GM12878 (cell line): ENCODE data around the gene SLCO6A1. TPM values are rescaled to one million over a fixed set of nuclear protein-coding genes. Genes with fewer than 3 reads are reported as not detected.

Experiments
- ATAC-seq: fragments of 200-7000 bp; cut with Tn5 transposase; 3 replicates; pipeline ENCODE4 v1.9.1; 2020; ENCODE audit warnings: mild to moderate bottlenecking, moderate library complexity
- BruUV-seq: library from RNA; stranded (reverse); fragments of 400-500 nt; replicated peaks from 2 replicates; lab custom pipeline; 2021; lab: Mats Ljungman, UMichigan
- CTCF ChIA-PET: fragments of 300-600 bp; sonication (Branson Sonifier 250); formaldehyde crosslinking; extraction: SDS; loops from one replicate; lab custom pipeline; 2021; ENCODE audit warnings: inconsistent platforms; lab: Yijun Ruan, JAX
- POLR2A ChIA-PET: fragments of 350-600 bp; formaldehyde crosslinking; extraction: SDS; loops from one replicate; lab custom pipeline; 2021; ENCODE audit warnings: inconsistent platforms; lab: Charles Lee
- RAD21 ChIA-PET: fragments of 300-600 bp; sonication (Branson Sonifier 250); formaldehyde crosslinking; loops from one replicate; lab custom pipeline; 2023; ENCODE audit warnings: antibody characterized with exemption; ENCODE audit not compliant: unreplicated experiment; lab: Charles Lee
- SMC1A ChIA-PET: fragments of 300-600 bp; sonication (Branson Sonifier 250); formaldehyde crosslinking; loops from one replicate; lab custom pipeline; 2023; ENCODE audit not compliant: unreplicated experiment, uncharacterized antibody; lab: Charles Lee
- DNase-seq: peaks from one replicate; pipeline ENCODE4 v3.0.0-alpha.2; 2011; ENCODE audit warnings: low read depth, low spot score
- FAIRE-seq: peaks from 3 replicates; lab custom pipeline; 2011; peaks lifted over from hg19 to GRCh38; lab: Jason Lieb, UNC
- H2AFZ ChIP-seq: 2 replicates; pipeline ENCODE4 v1.6.0; 2011; ENCODE audit warnings: low read depth, low read length, control low read depth; ENCODE audit not compliant: control insufficient read depth
- H3K27ac ChIP-seq: 2 replicates; pipeline ENCODE4 v1.5.1; 2011; ENCODE audit warnings: control low read depth; ENCODE audit not compliant: control insufficient read depth, insufficient read depth
- H3K27me3 ChIP-seq, 2 experiments: replicated peaks in 1 of 2; 2 replicates each; pipeline versions ENCODE4 v1.6.0 to v1.6.1; 2011; ENCODE audit warnings: low read length in 1 of 2; ENCODE audit not compliant: control insufficient read depth in 2 of 2, insufficient read depth in 2 of 2
- H3K36me3 ChIP-seq, 2 experiments: 2 replicates each; pipeline ENCODE4 v1.5.1; 2011; ENCODE audit warnings: low read length in 1 of 2; ENCODE audit not compliant: control insufficient read depth in 2 of 2, insufficient read depth in 2 of 2
- H3K4me1 ChIP-seq: 2 replicates; pipeline ENCODE4 v1.6.1; 2011; ENCODE audit warnings: mild to moderate bottlenecking, low read length, moderate library complexity, mixed read lengths; ENCODE audit not compliant: control insufficient read depth, insufficient read depth
- H3K4me2 ChIP-seq: 2 replicates; pipeline ENCODE4 v1.6.0; 2011; ENCODE audit warnings: control low read depth; ENCODE audit not compliant: control insufficient read depth, insufficient read depth
- H3K4me3 ChIP-seq: fragments of 200-600 bp; sonication (generic); 2 replicates; pipeline ENCODE4 v1.5.1; 2016
- H3K79me2 ChIP-seq: 2 replicates; pipeline ENCODE4 v1.6.0; 2011; ENCODE audit warnings: low read length; ENCODE audit not compliant: control insufficient read depth, insufficient read depth
- H3K9ac ChIP-seq: 2 replicates; pipeline ENCODE4 v1.8.0; 2011; ENCODE audit warnings: low read length, control low read depth, mixed read lengths; ENCODE audit not compliant: control insufficient read depth, insufficient read depth
- H3K9me3 ChIP-seq: replicated peaks from 3 replicates; pipeline ENCODE4 v1.5.1; 2011; ENCODE audit warnings: mild to moderate bottlenecking, low read length; ENCODE audit not compliant: control insufficient read depth, insufficient read depth
- H4K20me1 ChIP-seq: 2 replicates; pipeline ENCODE4 v1.6.0; 2011; ENCODE audit not compliant: control insufficient read depth, insufficient read depth
- ATF3 ChIP-seq: IDR thresholded peaks from 2 replicates; pipeline ENCODE4 v1.6.1; 2011; ENCODE audit warnings: low read depth, mild to moderate bottlenecking, low read length, moderate library complexity, borderline replicate concordance; ENCODE audit errors: extremely low read depth
- CREM ChIP-seq: IDR thresholded peaks from 2 replicates; pipeline ENCODE4 v1.6.1; 2014; ENCODE audit warnings: antibody characterized with exemption, low read depth
- CUX1 ChIP-seq: IDR thresholded peaks from 2 replicates; pipeline ENCODE4 v1.6.1; 2012; ENCODE audit warnings: improper control_type of control experiment, low read depth, low read length; ENCODE audit not compliant: insufficient replicate concordance
- ETV6 ChIP-seq, 2 experiments: fragments of 450-650 bp in 1 of 2; IDR thresholded peaks in 1 of 2; conservative IDR thresholded peaks in 1 of 2; 2 replicates each; pipeline ENCODE4 v1.6.1; 2014; ENCODE audit warnings: antibody characterized with exemption in 1 of 2, borderline replicate concordance in 1 of 2, low read depth in 1 of 2, mild to moderate bottlenecking in 1 of 2, moderate library complexity in 1 of 2
- IRF5 ChIP-seq: fragments of 450-650 bp; IDR thresholded peaks from 2 replicates; pipeline ENCODE4 v1.6.1; 2017; ENCODE audit warnings: borderline replicate concordance
- JUNB ChIP-seq: IDR thresholded peaks from 2 replicates; pipeline ENCODE4 v1.6.1; 2016; ENCODE audit warnings: antibody characterized with exemption, mild to moderate bottlenecking
- MEF2B ChIP-seq: fragments of 450-650 bp; IDR thresholded peaks from 2 replicates; pipeline ENCODE4 v1.6.1; 2018; ENCODE audit warnings: mild to moderate bottlenecking, moderate library complexity; ENCODE audit not compliant: partially characterized antibody, poor library complexity, severe bottlenecking
- MYC ChIP-seq: IDR thresholded peaks from 2 replicates; pipeline ENCODE4 v1.6.1; 2011; ENCODE audit warnings: mild to moderate bottlenecking, low read length, moderate library complexity, inconsistent platforms; ENCODE audit not compliant: insufficient read depth, insufficient replicate concordance, insufficient read length, severe bottlenecking
- RUNX3 ChIP-seq: IDR thresholded peaks from 2 replicates; pipeline ENCODE4 v1.6.1; 2012; ENCODE audit warnings: low read length, inconsistent platforms
- STAT1 ChIP-seq: fragments of 450-650 bp; conservative IDR thresholded peaks from 2 replicates; pipeline ENCODE4 v1.6.1; 2014; ENCODE audit warnings: antibody characterized with exemption, mild to moderate bottlenecking
- ZBTB11 ChIP-seq: fragments of 450-650 bp; formaldehyde crosslinking; IDR thresholded peaks from 2 replicates; pipeline ENCODE4 v1.5.0; 2022; ENCODE audit warnings: mild to moderate bottlenecking, missing genetic modification characterization
- WGBS: methylation state at CpG from one replicate; pipeline ENCODE4 v1.1.6; 2016; ENCODE audit warnings: low lambda C conversion rate; ENCODE audit not compliant: insufficient replicate concordance, insufficient coverage; ENCODE audit errors: missing lambda C conversion rate; 5-methylcytosine and 5-hydroxymethylcytosine counted together
- in situ Hi-C: fragments of 300-500 bp; cut with MboI; formaldehyde crosslinking; loops from 9 replicates; pipeline ENCODE4 v1.14.3; 2018; ENCODE audit warnings: mixed read lengths
- intact Hi-C: fragments of 100-400 bp; cut with micrococcal nuclease; formaldehyde crosslinking; loops from one replicate; pipeline ENCODE4 v1.14.2; 2022; ENCODE audit not compliant: unreplicated experiment
- polyA plus RNA-seq, 11 experiments: library from polyadenylated mRNA; depleted of rRNA in 4 of 11; unstranded in 6 of 11; stranded (reverse) in 5 of 11; fragments of >200 nt; fragmentation: Nextera tagmentation in 4 of 11; fragmentation: Illumina TruSeq in 1 of 11; extraction: Ambion mirVana in 4 of 11; extraction: Trizol in 1 of 11; gene quantifications; 1 replicate in 1 of 11; 2 replicates in 10 of 11; pipeline versions ENCODE4 v1.2.1 to v1.2.3, GENCODE V29; 2011 to 2016; ENCODE audit warnings: inconsistent platforms in 2 of 11, missing spikeins in 2 of 11, low read depth in 1 of 11
- total RNA-seq, 4 experiments: library from RNA; depleted of rRNA in 3 of 4; stranded (reverse); fragments of >200 nt in 3 of 4; fragmentation: Illumina TruSeq in 1 of 4; extraction: Trizol in 1 of 4; gene quantifications; 2 replicates each; pipeline versions ENCODE4 v1.2.1 to v1.2.3, GENCODE V29; 2013 to 2021

The SLCO6A1 gene
- total and polyA plus RNA-seq, 10 of the 15 experiments (the other 5 are each of a cell fraction or from before 2014, with no cell fraction given), result not detected

- no peak for TF ChIP-seq ZBTB11 (CRISPR knock-in tag)
- no peak for TF ChIP-seq CREM
- no peak for TF ChIP-seq ATF3
- no peak for TF ChIP-seq JUNB
- no peak for TF ChIP-seq ETV6 (conservative IDR thresholded peaks at IDR 0.05 in 1 of 2, IDR thresholded peaks at IDR 0.05 in 1 of 2; ENCODE audit: borderline replicate concordance in 1 of 2, low read depth in 1 of 2)
- TF ChIP-seq STAT1, result no peak
Observed at GRCh38 chr5:102421647-102422046, 77.2 kb downstream of the SLCO6A1 start (continued).

GRCh38 chr5:102418531-102418930, 80.3 kb downstream of the SLCO6A1 start:
- H3K9me3 ChIP-seq, result no peaks in the 10 kb centered on the region
- no peaks in the 10 kb centered on the region for H3K36me3 ChIP-seq
- no peaks in the 10 kb centered on the region for H4K20me1 ChIP-seq
- no peak overlapping the region for H2AFZ ChIP-seq
- 30% methylated on average over 1 of the region's 1 CpG for WGBS
- no peak overlapping the region for H3K9ac ChIP-seq
- H3K79me2 ChIP-seq, result no peaks in the 10 kb centered on the region
- ChIA-PET SMC1A (no interaction called here), CTCF (no interaction called here), RAD21 (no interaction called here), POLR2A (no interaction called here)
- H3K4me1 ChIP-seq, result no peaks in the 10 kb centered on the region
- in situ Hi-C loops (no loop called here), intact Hi-C loops (no loop called here)
- FAIRE-seq (no peak), ATAC-seq (no peak), DNase-seq (no peak)
- H3K27ac ChIP-seq, result no peak overlapping the region
- no peak overlapping the region for H3K4me2 ChIP-seq
- H3K4me3 ChIP-seq, result no peak overlapping the region
- BruUV-seq, result no TSS peak
- no peaks in the 10 kb centered on the region for H3K27me3 ChIP-seq
- TF ChIP-seq MYC, result no peak
- no peak for TF ChIP-seq CUX1
- TF ChIP-seq MEF2B, result no peak
- TF ChIP-seq RUNX3, result no peak
- no peak for TF ChIP-seq IRF5
